Measurements from ENCODE around the gene CAB39. TPM values are rescaled to one million over a fixed set of nuclear protein-coding genes. Genes with fewer than 3 reads are reported as not detected.

The CAB39 gene
- total and polyA plus RNA-seq, 2 experiments from 2014 or later = 18.7 to 67.5 TPM

- no peak for DNase-seq (ENCODE audit: low spot score)
- H3K4me3 ChIP-seq = no peak overlapping the region
- H4K20me1 ChIP-seq (replicated peaks; ENCODE audit: insufficient read depth) = no peaks in the 10 kb centered on the region
- no peak overlapping the region for H3K27ac ChIP-seq (ENCODE audit: low read depth)
- H3F3A ChIP-seq (replicated peaks; ENCODE audit: low read depth) = no peaks in the 10 kb centered on the region
- Mint-ChIP-seq H3K4me1 (no peaks in the 10 kb centered on the region; the same call in 2 of the 3 replicates), H3K36me3 (ENCODE audit: low read depth) (no peaks in the 10 kb centered on the region), H3K9me3 (peaks cover 10% of the 10 kb centered on the region), H3K4me3 (no peak overlapping the region), H3K27ac (no peak overlapping the region), H3K27me3 (ENCODE audit: insufficient read depth, low read depth, poor library complexity) (peaks cover 1% of the 10 kb centered on the region)
- H3K9me2 ChIP-seq (ENCODE audit: insufficient read depth) = no peaks in the 10 kb centered on the region
- H3K4me2 ChIP-seq = no peak overlapping the region
- no peaks in the 10 kb centered on the region for H3K79me2 ChIP-seq (replicated peaks; ENCODE audit: insufficient read depth)
- no peaks in the 10 kb centered on the region for H3K4me1 ChIP-seq (ENCODE audit: insufficient read depth)
- no peaks in the 10 kb centered on the region for H3K36me3 ChIP-seq (ENCODE audit: insufficient read depth)
- TF ChIP-seq ZNF331 (CRISPR knock-in tag; IDR thresholded peaks at IDR 0.05; ENCODE audit: low read depth) = no peak
- TF ChIP-seq EZH2phosphoT487 (IDR thresholded peaks at IDR 0.05; ENCODE audit: unreplicated experiment) = no peak
- no peak overlapping the region for H2AFZ ChIP-seq
- no peaks in the 10 kb centered on the region for H3K27me3 ChIP-seq (ENCODE audit: insufficient read depth)
- no peak for ATAC-seq
These were observed 36.1 kb upstream of the CAB39 start for GRCh38 chr2:230676546-230676945.

GRCh38 chr2:230677201-230677946 lies 35.3 kb upstream of the CAB39 start:
- ATAC-seq = no peak
- no peaks in the 10 kb centered on the region for H3K36me3 ChIP-seq (ENCODE audit: insufficient read depth)
- no peaks in the 10 kb centered on the region for H3K9me2 ChIP-seq (ENCODE audit: insufficient read depth)
- H4K20me1 ChIP-seq (replicated peaks; ENCODE audit: insufficient read depth) = no peaks in the 10 kb centered on the region
- Mint-ChIP-seq H3K9me3 (peaks cover 10% of the 10 kb centered on the region), H3K4me1 (no peaks in the 10 kb centered on the region), H3K4me3 (no peak overlapping the region), H3K27ac (no peak overlapping the region), H3K36me3 (ENCODE audit: low read depth) (no peaks in the 10 kb centered on the region), H3K27me3 (ENCODE audit: insufficient read depth, low read depth, poor library complexity) (peaks cover 1% of the 10 kb centered on the region)
- TF ChIP-seq CTCF (conservative IDR thresholded peaks at IDR 0.05; ENCODE audit: low read depth in 2 of 2) = no peak
- TF ChIP-seq REST (IDR thresholded peaks at IDR 0.05; ENCODE audit: unreplicated experiment) = no peak
- TF ChIP-seq EZH2 (IDR thresholded peaks at IDR 0.05; ENCODE audit: low read depth, unreplicated experiment) = no peak
- TF ChIP-seq NANOG (IDR thresholded peaks at IDR 0.05; ENCODE audit: borderline replicate concordance) = no peak
- TF ChIP-seq ZNF114 (CRISPR knock-in tag; IDR thresholded peaks at IDR 0.05) = no peak
- DNase-seq (ENCODE audit: low spot score) = no peak
- no peaks in the 10 kb centered on the region for H3K4me1 ChIP-seq (ENCODE audit: insufficient read depth)
- no peaks in the 10 kb centered on the region for H3F3A ChIP-seq (replicated peaks; ENCODE audit: low read depth)
- no peak overlapping the region for H2AFZ ChIP-seq
- no peak overlapping the region for H3K4me3 ChIP-seq
- no peak overlapping the region for H3K27ac ChIP-seq (ENCODE audit: low read depth)
- no peaks in the 10 kb centered on the region for H3K79me2 ChIP-seq (replicated peaks; ENCODE audit: insufficient read depth)
- no peaks in the 10 kb centered on the region for H3K27me3 ChIP-seq (ENCODE audit: insufficient read depth)
- no peak overlapping the region for H3K4me2 ChIP-seq
